Mesenchymal stem cell (in vitro differentiated cells and primary cell): ENCODE results near the gene ANO7.

Source experiments
- DNase-seq: peaks from one replicate; pipeline ENCODE4 v3.0.0-alpha.2; 2013
- H2AFZ ChIP-seq: one replicate; pipeline ENCODE4 v1.6.1; 2013; ENCODE audit warnings: low read depth, mild to moderate bottlenecking, control low read depth, inconsistent platforms, low read length, moderate library complexity
- H2AK5ac ChIP-seq: 2 replicates; pipeline ENCODE4 v1.6.1; 2013; ENCODE audit warnings: low read length, moderate library complexity, mild to moderate bottlenecking, inconsistent platforms; ENCODE audit not compliant: severe bottlenecking
- H2BK120ac ChIP-seq: one replicate; pipeline ENCODE4 v1.6.1; 2013; ENCODE audit warnings: low read depth, mild to moderate bottlenecking, inconsistent platforms, low read length, moderate library complexity
- H2BK12ac ChIP-seq, 2 experiments: one replicate each; pipeline ENCODE4 v1.6.1; 2013; ENCODE audit warnings: inconsistent platforms in 2 of 2, low read length in 2 of 2, mild to moderate bottlenecking in 2 of 2, moderate library complexity in 2 of 2, control low read depth in 1 of 2
- H2BK15ac ChIP-seq: one replicate; pipeline ENCODE4 v1.6.1; 2013; ENCODE audit warnings: mild to moderate bottlenecking, low read depth, inconsistent platforms; ENCODE audit not compliant: poor library complexity, severe bottlenecking
- H2BK5ac ChIP-seq: 2 replicates; pipeline ENCODE4 v1.6.1; 2013; ENCODE audit warnings: low read depth, mild to moderate bottlenecking, low read length, control low read depth, inconsistent platforms; ENCODE audit not compliant: poor library complexity, severe bottlenecking
- H3K14ac ChIP-seq, 2 experiments: one replicate each; pipeline ENCODE4 v1.6.1; 2013; ENCODE audit warnings: inconsistent platforms in 2 of 2, low read length in 2 of 2, control low read depth in 1 of 2, mild to moderate bottlenecking in 1 of 2, moderate library complexity in 1 of 2
- H3K18ac ChIP-seq, 2 experiments: one replicate each; pipeline ENCODE4 v1.6.1; 2013; ENCODE audit warnings: inconsistent platforms in 2 of 2, low read length in 2 of 2, control low read depth in 1 of 2, low read depth in 1 of 2, mild to moderate bottlenecking in 1 of 2
- H3K23ac ChIP-seq, 2 experiments: one replicate each; pipeline ENCODE4 v1.6.1; 2013; ENCODE audit warnings: inconsistent platforms in 2 of 2, low read length in 2 of 2, mild to moderate bottlenecking in 2 of 2, moderate library complexity in 2 of 2, control low read depth in 1 of 2
- H3K27ac ChIP-seq: 2 replicates; pipeline ENCODE4 v1.5.1; 2013; ENCODE audit warnings: mild to moderate bottlenecking, moderate library complexity, low read length, control low read depth, inconsistent platforms; ENCODE audit not compliant: poor library complexity, severe bottlenecking
- H3K27me3 ChIP-seq, 2 experiments: 2 replicates each; pipeline versions ENCODE4 v1.6.1 to v1.7.0; 2013; ENCODE audit warnings: low read length in 2 of 2, mild to moderate bottlenecking in 2 of 2, moderate library complexity in 2 of 2, control low read depth in 1 of 2, inconsistent platforms in 1 of 2; ENCODE audit not compliant: control insufficient read depth in 1 of 2, insufficient read depth in 1 of 2
- H3K36me3 ChIP-seq, 2 experiments: 2 replicates each; pipeline versions ENCODE4 v1.6.1 to v1.7.0; 2013; ENCODE audit warnings: low read length in 2 of 2, control low read depth in 1 of 2, inconsistent platforms in 1 of 2, low read depth in 1 of 2, mild to moderate bottlenecking in 1 of 2; ENCODE audit not compliant: insufficient read depth in 2 of 2, control insufficient read depth in 1 of 2
- H3K4ac ChIP-seq, 2 experiments: one replicate each; pipeline ENCODE4 v1.6.1; 2013; ENCODE audit warnings: inconsistent platforms in 2 of 2, low read length in 2 of 2, mild to moderate bottlenecking in 2 of 2, moderate library complexity in 2 of 2, control low read depth in 1 of 2, low read depth in 1 of 2
- H3K4me1 ChIP-seq: 2 replicates; pipeline ENCODE4 v1.6.1; 2013; ENCODE audit warnings: low read depth, low read length, control low read depth; ENCODE audit not compliant: control insufficient read depth, insufficient read depth
- H3K4me2 ChIP-seq: 2 replicates; pipeline ENCODE4 v1.6.1; 2013; ENCODE audit warnings: low read length, mild to moderate bottlenecking, inconsistent platforms; ENCODE audit not compliant: poor library complexity, severe bottlenecking
- H3K4me3 ChIP-seq, 2 experiments: 2 replicates each; pipeline versions ENCODE4 v1.5.1 to v1.7.0; 2013; ENCODE audit warnings: low read length in 2 of 2, mild to moderate bottlenecking in 2 of 2, control low read depth in 1 of 2, low read depth in 1 of 2; ENCODE audit not compliant: insufficient read depth in 1 of 2
- H3K79me1 ChIP-seq: replicated peaks from 2 replicates; pipeline ENCODE4 v1.6.1; 2013; ENCODE audit warnings: mild to moderate bottlenecking, control low read depth, low read length, inconsistent platforms; ENCODE audit not compliant: poor library complexity, severe bottlenecking
- H3K9ac ChIP-seq: 2 replicates; pipeline ENCODE4 v1.7.0; 2013; ENCODE audit warnings: mild to moderate bottlenecking, low read length, moderate library complexity
- H3K9me3 ChIP-seq: 2 replicates; pipeline ENCODE4 v1.7.0; 2013; ENCODE audit warnings: mild to moderate bottlenecking, low read length; ENCODE audit not compliant: control insufficient read depth
- H4K8ac ChIP-seq: one replicate; pipeline ENCODE4 v1.6.1; 2013; ENCODE audit warnings: inconsistent platforms, mild to moderate bottlenecking, low read length, moderate library complexity
- H4K91ac ChIP-seq: one replicate; pipeline ENCODE4 v1.6.1; 2013; ENCODE audit warnings: mild to moderate bottlenecking, low read length, inconsistent platforms
- WGBS: methylation state at CpG from one replicate; pipeline ENCODE4 v1.1.7; 2013; ENCODE audit warnings: mixed read lengths; 5-methylcytosine and 5-hydroxymethylcytosine counted together

The ANO7 gene

GRCh38 chr2:241229563-241230401 is 41.3 kb downstream of the ANO7 start:
- Histone ChIP-seq H3K4me2 (no peak overlapping the region), H4K8ac (no peak overlapping the region), H3K27ac (no peak overlapping the region), H4K91ac (no peak overlapping the region), H3K27me3 (no peaks in the 10 kb centered on the region), H3K18ac (no peak overlapping the region), H3K14ac (no peak overlapping the region), H2BK5ac (no peak overlapping the region), H3K79me1 (peaks cover 36% of the 10 kb centered on the region), H3K4ac (no peak overlapping the region), H2BK12ac (no peak overlapping the region), H2BK120ac (no peak overlapping the region), H2BK15ac (no peak overlapping the region), H2AK5ac (no peak overlapping the region), H3K4me1 (peaks cover 9% of the 10 kb centered on the region), H3K36me3 (peaks cover 97 to 99% of the 10 kb centered on the region in 2 experiments), H2AFZ (no peak overlapping the region), H3K9ac (no peak overlapping the region), H3K4me3 (no peak overlapping the region), H3K9me3 (no peaks in the 10 kb centered on the region), H3K23ac (no peak overlapping the region)
- WGBS: 96% methylated on average over 29 of the region's 29 CpGs
- no peak for DNase-seq

- H4K8ac ChIP-seq: no peak overlapping the region
- no peak overlapping the region for H3K23ac ChIP-seq
- peaks cover 9% of the 10 kb centered on the region for H3K4me1 ChIP-seq
- no peak overlapping the region for H2BK120ac ChIP-seq
- H3K14ac ChIP-seq: no peak overlapping the region
- H3K9me3 ChIP-seq: no peaks in the 10 kb centered on the region
- H3K4me3 ChIP-seq: no peak overlapping the region
- H3K27me3 ChIP-seq: no peaks in the 10 kb centered on the region
- H2BK12ac ChIP-seq: no peak overlapping the region
- H2AK5ac ChIP-seq: no peak overlapping the region
- no peak overlapping the region for H3K4ac ChIP-seq
- no peak overlapping the region for H3K27ac ChIP-seq
- H2BK5ac ChIP-seq: no peak overlapping the region
- H3K9ac ChIP-seq: no peak overlapping the region
- peaks cover 41% of the 10 kb centered on the region for H3K79me1 ChIP-seq
- no peak overlapping the region for H2AFZ ChIP-seq
- H4K91ac ChIP-seq: peak overlapping the region; percentile 27
- peaks cover 97 to 99% of the 10 kb centered on the region in 2 experiments for H3K36me3 ChIP-seq
- 98% methylated on average over 19 of the region's 19 CpGs for WGBS
- no peak overlapping the region for H2BK15ac ChIP-seq
- no peak overlapping the region for H3K4me2 ChIP-seq
- no peak overlapping the region for H3K18ac ChIP-seq
- DNase-seq: no peak
Measured at GRCh38 chr2:241230435-241230834, 42.0 kb downstream of the ANO7 start.

DNA sequence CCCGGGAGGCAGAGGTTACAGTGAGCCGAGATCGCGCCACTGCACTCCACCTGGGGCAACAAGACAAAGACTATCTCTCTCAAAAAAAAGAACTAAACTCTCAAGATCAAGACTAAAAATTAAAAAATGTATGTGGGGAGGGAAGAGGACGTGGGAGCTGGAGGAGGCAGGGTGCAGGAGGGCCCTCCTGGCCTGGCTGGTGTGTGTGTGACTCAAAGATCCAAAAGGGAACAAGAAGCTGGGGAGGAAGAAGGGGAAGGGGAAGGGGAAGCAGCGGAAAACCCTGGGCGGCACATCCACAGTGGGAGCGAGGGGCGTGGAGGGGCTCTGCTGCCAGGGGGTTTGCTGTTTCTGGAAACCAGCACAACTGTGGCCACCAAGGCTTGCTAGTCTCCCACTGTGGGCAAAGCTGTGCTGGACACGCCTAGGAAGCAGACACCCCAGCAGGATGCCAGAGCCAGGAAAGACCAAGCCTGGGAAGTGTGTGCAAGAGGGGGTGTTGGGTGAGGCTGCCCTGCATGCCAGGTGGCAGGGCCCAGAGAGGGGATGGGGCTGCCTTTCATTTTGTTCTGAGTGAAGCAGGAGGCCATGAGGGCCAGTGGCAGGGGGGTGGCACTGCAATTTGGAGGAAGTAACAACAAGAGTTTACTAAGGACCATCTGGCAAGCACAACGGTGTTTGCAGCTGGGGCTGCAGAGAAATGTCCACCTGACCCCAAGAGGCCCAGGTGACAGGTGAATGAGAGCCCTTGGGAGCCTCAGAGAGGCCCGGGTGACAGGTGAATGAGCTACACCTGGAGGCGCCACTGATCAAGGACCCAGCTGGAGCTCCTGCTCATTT is 44.5 kb downstream of the ANO7 start:
- no peak overlapping the region for H3K4ac ChIP-seq
- H2AK5ac ChIP-seq: no peak overlapping the region
- no peak for DNase-seq
- no peak overlapping the region for H2AFZ ChIP-seq
- no peak overlapping the region for H3K14ac ChIP-seq
- no peak overlapping the region for H3K4me2 ChIP-seq
- H3K9me3 ChIP-seq: no peaks in the 10 kb centered on the region
- H3K18ac ChIP-seq: no peak overlapping the region
- peaks cover 42% of the 10 kb centered on the region for H3K79me1 ChIP-seq
- WGBS: 95% methylated on average over 9 of the region's 13 CpGs
- peaks cover 12% of the 10 kb centered on the region for H3K4me1 ChIP-seq
- no peak overlapping the region for H2BK12ac ChIP-seq
- no peaks in the 10 kb centered on the region for H3K27me3 ChIP-seq
- no peak overlapping the region for H3K4me3 ChIP-seq
- peak overlapping the region; percentile 15 for H4K91ac ChIP-seq
- no peak overlapping the region for H3K27ac ChIP-seq
- peaks cover 97 to 98% of the 10 kb centered on the region in 2 experiments for H3K36me3 ChIP-seq
- no peak overlapping the region for H2BK15ac ChIP-seq
- H2BK5ac ChIP-seq: no peak overlapping the region
- no peak overlapping the region for H3K23ac ChIP-seq
- H3K9ac ChIP-seq: no peak overlapping the region
- no peak overlapping the region for H4K8ac ChIP-seq
- H2BK120ac ChIP-seq: no peak overlapping the region
